Astrocyte of the spinal cord (primary cell): ENCODE data around the gene NPR3.

Experiments used
- DNase-seq: peaks from one replicate; pipeline ENCODE4 v3.0.0; 2011; ENCODE audit warnings: low read depth, low spot score
- H3K4me3 ChIP-seq: 2 replicates; pipeline ENCODE4 v1.5.1; 2011; ENCODE audit warnings: low read depth, mild to moderate bottlenecking, low read length, moderate library complexity
- in situ Hi-C: cut with HindIII; loops from 2 replicates; pipeline ENCODE4 v1.10.0; 2017; ENCODE audit warnings: low sequenced_read_pairs
- TF ChIP-seq, protein P1 (sequence below): IDR thresholded peaks from 2 replicates; pipeline ENCODE4 v1.5.1; 2012; ENCODE audit warnings: low read depth, mild to moderate bottlenecking, low read length, inconsistent platforms

NPR3 gene

GRCh38 chr5:32767948-32768467 is 56.9 kb downstream of the NPR3 start:
- peak; percentile 84 for DNase-seq
- no peak overlapping the region for H3K4me3 ChIP-seq
- TF ChIP-seq, protein P1, sequence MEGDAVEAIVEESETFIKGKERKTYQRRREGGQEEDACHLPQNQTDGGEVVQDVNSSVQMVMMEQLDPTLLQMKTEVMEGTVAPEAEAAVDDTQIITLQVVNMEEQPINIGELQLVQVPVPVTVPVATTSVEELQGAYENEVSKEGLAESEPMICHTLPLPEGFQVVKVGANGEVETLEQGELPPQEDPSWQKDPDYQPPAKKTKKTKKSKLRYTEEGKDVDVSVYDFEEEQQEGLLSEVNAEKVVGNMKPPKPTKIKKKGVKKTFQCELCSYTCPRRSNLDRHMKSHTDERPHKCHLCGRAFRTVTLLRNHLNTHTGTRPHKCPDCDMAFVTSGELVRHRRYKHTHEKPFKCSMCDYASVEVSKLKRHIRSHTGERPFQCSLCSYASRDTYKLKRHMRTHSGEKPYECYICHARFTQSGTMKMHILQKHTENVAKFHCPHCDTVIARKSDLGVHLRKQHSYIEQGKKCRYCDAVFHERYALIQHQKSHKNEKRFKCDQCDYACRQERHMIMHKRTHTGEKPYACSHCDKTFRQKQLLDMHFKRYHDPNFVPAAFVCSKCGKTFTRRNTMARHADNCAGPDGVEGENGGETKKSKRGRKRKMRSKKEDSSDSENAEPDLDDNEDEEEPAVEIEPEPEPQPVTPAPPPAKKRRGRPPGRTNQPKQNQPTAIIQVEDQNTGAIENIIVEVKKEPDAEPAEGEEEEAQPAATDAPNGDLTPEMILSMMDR: no peak
- in situ Hi-C loops: no loop called here

DNA sequence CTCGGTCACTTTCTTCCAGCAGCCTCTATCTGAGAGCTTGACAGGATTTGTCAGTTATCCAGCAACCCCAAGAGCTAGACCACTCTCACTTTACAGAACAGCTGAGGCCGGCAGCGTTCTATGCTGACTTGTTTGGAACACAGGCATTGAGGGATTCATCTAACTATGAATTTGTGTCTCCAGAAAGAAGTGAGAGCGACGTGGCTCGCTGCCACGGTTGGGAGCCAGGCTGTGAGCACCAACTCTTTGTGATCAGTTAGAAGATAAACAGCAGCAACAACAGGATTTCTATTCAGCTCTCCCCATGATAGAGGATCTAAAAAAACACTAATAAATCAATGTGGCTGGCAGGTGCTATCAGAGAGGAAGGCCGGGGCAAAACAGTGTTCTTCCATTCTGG is 58.6 kb downstream of the NPR3 start:
- H3K4me3 ChIP-seq: no peak overlapping the region
- TF ChIP-seq, protein P1: no peak
- DNase-seq: no peak
- in situ Hi-C loops: no loop called here

DNA sequence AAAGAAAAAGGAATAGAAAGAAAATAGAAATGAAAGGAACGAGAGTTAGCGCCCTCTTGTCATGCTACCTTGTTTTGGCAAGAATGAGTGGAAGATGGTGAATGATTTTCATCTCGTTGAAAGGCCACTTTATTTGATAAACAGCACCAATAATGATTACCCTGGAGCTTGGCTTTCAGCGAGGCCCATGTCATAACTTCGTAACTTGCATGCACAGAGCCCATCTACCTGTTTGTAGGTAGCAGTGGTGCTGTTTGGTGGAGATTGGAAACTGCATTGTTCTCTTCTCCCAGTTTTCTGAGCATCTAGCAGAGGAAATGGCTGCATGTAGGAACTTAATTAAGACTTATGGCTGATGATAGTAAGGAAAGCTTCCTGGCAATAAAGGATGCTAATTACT is 59.3 kb downstream of the NPR3 start:
- no peak for DNase-seq
- in situ Hi-C loops: no loop called here

GRCh38 chr5:32771037-32771436 is 59.9 kb downstream of the NPR3 start:
- DNase-seq: no peak

More for the DNA sequence above, 59.3 kb downstream of the NPR3 start:
- TF ChIP-seq, protein P1: no peak
- no peak overlapping the region for H3K4me3 ChIP-seq

GRCh38 chr5:32773944-32774343 is 62.8 kb downstream of the NPR3 start:
- DNase-seq: no peak
- TF ChIP-seq, protein P1: no peak
- in situ Hi-C loops: no loop called here
- no peak overlapping the region for H3K4me3 ChIP-seq

More at GRCh38 chr5:32771037-32771436, 59.9 kb downstream of the NPR3 start:
- in situ Hi-C loops: no loop called here
- H3K4me3 ChIP-seq: no peak overlapping the region
- TF ChIP-seq, protein P1: no peak

GRCh38 chr5:32776200-32776599 is 65.1 kb downstream of the NPR3 start:
- in situ Hi-C loops: no loop called here
- no peak overlapping the region for H3K4me3 ChIP-seq
- no peak for DNase-seq
- TF ChIP-seq, protein P1: no peak

DNA sequence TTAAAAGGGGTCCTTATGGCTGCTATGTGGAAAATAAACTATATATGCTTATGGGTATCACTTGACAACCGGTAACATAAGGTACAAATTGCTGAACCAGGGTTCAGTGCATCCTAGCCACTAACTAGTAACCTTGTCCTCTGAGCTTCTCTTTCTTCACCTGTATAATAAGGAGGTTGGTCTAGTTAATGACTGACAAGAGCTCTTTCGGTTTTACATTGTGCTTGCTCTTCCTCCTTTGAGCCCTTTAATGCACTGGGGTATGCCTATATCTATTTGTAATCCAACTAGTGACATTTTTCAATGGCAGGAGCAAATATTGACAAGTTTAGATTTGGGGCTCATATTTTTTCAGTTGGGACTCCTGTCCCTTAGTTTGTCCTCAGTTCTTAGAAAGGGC is 66.1 kb downstream of the NPR3 start:
- in situ Hi-C loops: no loop called here

More for the DNA sequence above, 66.1 kb downstream of the NPR3 start:
- H3K4me3 ChIP-seq: no peak overlapping the region
- no peak for DNase-seq
- TF ChIP-seq, protein P1: no peak
